T-cell (primary cell): ENCODE data around the gene TAS2R50. TPM values are rescaled to one million over a fixed set of nuclear protein-coding genes. Genes with fewer than 3 reads are reported as not detected.

Experiments
- ATAC-seq, 4 experiments: fragments of 200-7000 bp in 3 of 4; fragments of 150-1000 bp in 1 of 4; cut with Tn5 transposase; replicated peaks in 1 of 4; 1 replicate in 3 of 4; 2 replicates in 1 of 4; pipeline ENCODE4 v1.10.0; 2021; ENCODE audit warnings: moderate library complexity in 3 of 4, mild to moderate bottlenecking in 2 of 4, moderate number of reproducible peaks in 1 of 4
- CTCF ChIA-PET, 2 donors: fragments of 300-600 bp; sonication (Branson Sonifier 250); formaldehyde crosslinking; loops; one replicate each; lab custom pipeline; 2022; ENCODE audit warnings: antibody characterized with exemption in 2 of 2; lab: Charles Lee
- POLR2A ChIA-PET, 2 donors: fragments of 300-600 bp; sonication (Branson Sonifier 250); formaldehyde crosslinking; loops; one replicate each; lab custom pipeline; 2022; ENCODE audit warnings: antibody characterized with exemption in 2 of 2; lab: Charles Lee
- DNase-seq, 35 experiments: peaks; one replicate each; pipeline versions ENCODE4 v3.0.0 to v3.0.0-alpha.2; 2013 to 2023
- H3K27ac ChIP-seq: one replicate; pipeline ENCODE4 v1.5.1; 2013; ENCODE audit warnings: low read length
- H3K27me3 ChIP-seq, 2 experiments: replicated peaks in 1 of 2; 1 replicate in 1 of 2; 2 replicates in 1 of 2; pipeline versions ENCODE4 v1.6.1 to v1.7.0; 2013; ENCODE audit warnings: low read length in 1 of 2, mixed read lengths in 1 of 2; ENCODE audit not compliant: control insufficient read depth in 2 of 2, insufficient read depth in 2 of 2; ENCODE audit errors: extremely low read depth in 1 of 2
- H3K36me3 ChIP-seq, 2 donors: 1 replicate in 1 of 2; 2 replicates in 1 of 2; pipeline versions ENCODE4 v1.6.1 to v1.7.0; 2013; ENCODE audit warnings: low read length in 1 of 2; ENCODE audit not compliant: control insufficient read depth in 2 of 2, insufficient read depth in 1 of 2; ENCODE audit errors: extremely low read depth in 1 of 2
- H3K4me1 ChIP-seq, 2 experiments: 1 replicate in 1 of 2; 2 replicates in 1 of 2; pipeline versions ENCODE4 v1.6.1 to v1.7.0; 2013; ENCODE audit warnings: low read length in 2 of 2, mixed read lengths in 1 of 2; ENCODE audit not compliant: insufficient read depth in 2 of 2, control insufficient read depth in 1 of 2; ENCODE audit errors: extremely low read depth in 1 of 2
- H3K4me3 ChIP-seq, 2 donors: 1 replicate in 1 of 2; 2 replicates in 1 of 2; pipeline versions ENCODE4 v1.5.1 to v1.7.0; 2013; ENCODE audit warnings: mild to moderate bottlenecking in 2 of 2, low read length in 1 of 2, moderate library complexity in 1 of 2; ENCODE audit not compliant: control insufficient read depth in 1 of 2; ENCODE audit errors: extremely low read depth in 1 of 2
- H3K9me3 ChIP-seq: 2 replicates; pipeline ENCODE4 v1.7.0; 2013
- H3K27ac Mint-ChIP-seq, 2 donors: one replicate each; pipeline ENCODE4 v1.8.0; 2020 to 2021; ENCODE audit warnings: mild to moderate bottlenecking in 2 of 2, mixed read lengths in 2 of 2
- H3K27me3 Mint-ChIP-seq, 2 donors: one replicate each; pipeline ENCODE4 v1.8.0; 2021 to 2022; ENCODE audit warnings: mixed read lengths in 2 of 2
- H3K36me3 Mint-ChIP-seq: one replicate; pipeline ENCODE4 v1.8.0; 2021; ENCODE audit warnings: mixed read lengths
- H3K4me1 Mint-ChIP-seq, 3 donors: one replicate each; pipeline ENCODE4 v1.8.0; 2020 to 2022; ENCODE audit warnings: mixed read lengths in 3 of 3, mild to moderate bottlenecking in 1 of 3
- H3K4me3 Mint-ChIP-seq, 3 donors: one replicate each; pipeline ENCODE4 v1.8.0; 2020 to 2022; ENCODE audit warnings: mild to moderate bottlenecking in 3 of 3, mixed read lengths in 3 of 3, moderate library complexity in 3 of 3
- H3K9me3 Mint-ChIP-seq, 3 donors: one replicate each; pipeline ENCODE4 v1.8.0; 2020 to 2022; ENCODE audit warnings: mixed read lengths in 3 of 3
- WGBS: methylation state at CpG from one replicate; pipeline ENCODE4 v1.1.5; 2013; ENCODE audit warnings: missing lambda C conversion rate; ENCODE audit not compliant: insufficient coverage; 5-methylcytosine and 5-hydroxymethylcytosine counted together
- total RNA-seq, 35 experiments: library from RNA in 6 of 35; stranded (reverse) in 6 of 35; fragments of 120-200 nt in 1 of 35; gene quantifications; one replicate each; pipeline versions ENCODE4 v1.2.1 to v1.2.4 and lab custom pipeline; 2013 to 2026

Gene TAS2R50
- total RNA-seq, 5 donors from 2014 or later (not counting 1 experiment from before 2014, with no cell fraction given), result 0.61 to 2.2 (median 1.5) TPM

DNA sequence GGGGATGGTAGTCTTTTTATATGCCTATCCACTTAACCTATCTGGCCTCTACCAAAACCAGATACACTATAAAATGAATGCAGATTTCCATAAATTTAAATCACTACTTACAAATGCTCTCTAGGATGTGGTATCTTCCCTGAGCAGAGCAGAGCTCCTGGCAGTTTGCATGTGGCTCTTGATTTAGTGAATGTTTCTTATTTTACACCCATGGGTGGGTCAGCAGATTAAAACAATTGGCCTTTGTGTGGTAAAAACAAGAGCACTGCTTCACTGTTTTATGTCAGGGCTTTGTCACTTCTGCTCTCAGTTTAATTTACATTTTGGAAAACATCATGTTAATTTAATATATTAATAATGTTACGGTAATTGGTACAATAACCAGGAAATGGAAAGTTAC, 30.2 kb upstream of the TAS2R50 start:
- Mint-ChIP-seq H3K27me3 (no peaks in the 10 kb centered on the region), H3K9me3 (no peaks in the 10 kb centered on the region), H3K4me1 (peaks cover 9 to 10% (median 10%) of the 10 kb centered on the region in 3 donors), H3K4me3 (no peak overlapping the region), H3K36me3 (peaks cover 47% of the 10 kb centered on the region), H3K27ac (no peak overlapping the region)
- CTCF ChIA-PET, result no interaction called here
- H3K4me3 ChIP-seq, result no peak overlapping the region
- no peaks in the 10 kb centered on the region for H3K27me3 ChIP-seq
- no peaks in the 10 kb centered on the region for H3K4me1 ChIP-seq
- POLR2A ChIA-PET, result no interaction called here
- H3K27ac ChIP-seq, result no peak overlapping the region
- H3K36me3 ChIP-seq, result no peaks in the 10 kb centered on the region
- WGBS, result no CpG with 5 or more reads among the region's 1 CpG
- no peaks in the 10 kb centered on the region for H3K9me3 ChIP-seq
- DNase-seq, result no peak
- ATAC-seq, result no peak

DNA sequence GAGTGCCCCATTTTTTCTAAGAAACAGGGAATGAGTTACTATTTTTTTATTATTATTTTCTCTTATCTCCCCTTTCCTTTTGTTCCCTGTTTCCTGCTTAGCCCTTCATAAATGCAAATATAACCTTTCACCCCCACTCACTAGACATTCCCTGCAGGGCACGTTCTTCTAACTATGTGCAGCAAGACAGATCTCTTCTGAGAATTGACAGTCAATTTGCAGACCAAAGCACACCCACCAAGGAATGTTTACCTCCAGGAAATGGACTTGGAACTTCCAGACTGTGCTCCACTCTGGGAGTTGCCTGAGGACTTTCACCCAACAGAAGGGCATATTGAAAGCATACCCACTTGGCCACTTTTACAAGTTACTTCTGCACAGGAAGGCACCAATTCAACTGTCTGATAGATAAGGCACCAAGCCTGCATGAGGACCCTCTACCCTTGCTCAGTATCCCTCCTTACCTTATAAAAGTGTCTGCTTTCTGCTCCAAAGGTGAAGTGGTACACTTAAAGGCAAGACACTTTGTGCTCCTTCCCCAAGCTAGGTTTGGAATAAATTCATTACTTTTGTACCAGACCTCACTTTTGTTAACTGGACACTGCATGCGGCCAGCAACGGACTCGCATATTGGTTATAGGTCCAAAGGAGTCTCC, 29.2 kb upstream of the TAS2R50 start:
- no peak overlapping the region for H3K27ac Mint-ChIP-seq
- peaks cover 42% of the 10 kb centered on the region for H3K36me3 Mint-ChIP-seq
- Histone ChIP-seq H3K36me3 (no peaks in the 10 kb centered on the region), H3K27me3 (no peaks in the 10 kb centered on the region), H3K4me3 (no peak overlapping the region), H3K27ac (no peak overlapping the region), H3K4me1 (no peaks in the 10 kb centered on the region), H3K9me3 (no peaks in the 10 kb centered on the region)
- peaks cover 9 to 10% (median 10%) of the 10 kb centered on the region in 3 donors for H3K4me1 Mint-ChIP-seq
- H3K27me3 Mint-ChIP-seq, result no peaks in the 10 kb centered on the region
- no peaks in the 10 kb centered on the region for H3K9me3 Mint-ChIP-seq
- ATAC-seq, result no peak
- ChIA-PET CTCF (no interaction called here), POLR2A (interaction anchor here in 1 of 2 donors (0.6 kb wide), 1 partner anchor 152 kb away, joined by 3 read pairs; no protein-coding TSS in a partner anchor)
- no peak for DNase-seq
- WGBS, result 89% methylated on average over 1 of the region's 4 CpGs
- H3K4me3 Mint-ChIP-seq, result no peak overlapping the region

DNA sequence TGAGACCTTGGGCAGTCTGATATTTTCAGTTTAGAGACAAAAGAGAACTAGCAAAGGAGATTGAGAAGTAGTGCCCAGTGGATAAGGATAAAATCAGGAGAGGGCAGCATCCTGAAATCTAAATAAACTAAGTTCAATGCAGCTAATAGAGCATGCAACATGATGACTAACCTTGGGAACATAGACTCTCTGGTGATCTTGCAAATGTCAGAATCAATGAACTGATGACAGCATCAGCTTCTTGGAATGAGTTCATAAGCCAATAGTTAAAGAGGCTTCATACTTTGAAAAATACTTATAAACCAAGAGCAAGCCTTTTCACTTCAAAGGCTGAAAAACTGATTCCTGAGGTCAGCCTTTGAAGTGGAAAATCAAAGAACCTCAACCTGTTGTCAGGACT, 27.5 kb upstream of the TAS2R50 start:
- H3K27ac ChIP-seq, result no peak overlapping the region
- H3K4me3 ChIP-seq, result no peak overlapping the region
- H3K9me3 Mint-ChIP-seq, result no peaks in the 10 kb centered on the region
- H3K27me3 ChIP-seq, result no peaks in the 10 kb centered on the region
- ATAC-seq, result no peak
- peaks cover 9 to 10% (median 10%) of the 10 kb centered on the region in 3 donors for H3K4me1 Mint-ChIP-seq
- H3K4me1 ChIP-seq, result no peaks in the 10 kb centered on the region
- no peak for DNase-seq
- POLR2A ChIA-PET, result no interaction called here
- H3K27me3 Mint-ChIP-seq, result no peaks in the 10 kb centered on the region
- H3K36me3 Mint-ChIP-seq, result peaks cover 42% of the 10 kb centered on the region
- H3K9me3 ChIP-seq, result no peaks in the 10 kb centered on the region
- H3K36me3 ChIP-seq, result no peaks in the 10 kb centered on the region
- no peak overlapping the region for H3K27ac Mint-ChIP-seq
- H3K4me3 Mint-ChIP-seq, result no peak overlapping the region
- CTCF ChIA-PET, result no interaction called here

DNA sequence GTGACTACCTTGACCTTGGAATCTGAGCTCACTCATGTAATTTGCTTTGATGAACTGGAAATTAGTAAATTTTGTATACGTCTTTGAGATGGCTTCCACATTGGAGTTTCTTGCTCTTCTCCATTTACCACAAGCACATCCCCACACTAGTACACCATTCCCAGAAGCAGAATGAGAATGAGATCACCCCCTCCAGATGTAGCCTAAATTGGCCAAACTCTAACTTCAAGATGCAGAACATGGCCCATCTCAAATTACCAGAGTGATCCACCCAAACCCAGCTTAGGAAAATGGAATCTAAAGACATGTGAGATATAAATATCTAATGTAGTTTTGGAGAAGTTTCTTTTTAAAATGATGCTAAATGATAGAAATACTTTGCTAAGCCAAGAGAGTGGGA, 20.9 kb upstream of the TAS2R50 start:
- no peak overlapping the region for H3K4me3 ChIP-seq
- Mint-ChIP-seq H3K27me3 (no peaks in the 10 kb centered on the region), H3K4me3 (no peak overlapping the region), H3K27ac (no peak overlapping the region), H3K4me1 (peaks cover 0 to under 1% (median 0%) of the 10 kb centered on the region in 3 donors), H3K36me3 (peaks cover 29% of the 10 kb centered on the region), H3K9me3 (no peaks in the 10 kb centered on the region)
- ChIA-PET CTCF (no interaction called here), POLR2A (no interaction called here)
- H3K9me3 ChIP-seq, result no peaks in the 10 kb centered on the region
- H3K4me1 ChIP-seq, result no peaks in the 10 kb centered on the region
- no peak for ATAC-seq
- DNase-seq, result no peak
- H3K36me3 ChIP-seq, result no peaks in the 10 kb centered on the region
- H3K27ac ChIP-seq, result no peak overlapping the region
- no peaks in the 10 kb centered on the region for H3K27me3 ChIP-seq
- WGBS, result no CpG with 5 or more reads among the region's 1 CpG

DNA sequence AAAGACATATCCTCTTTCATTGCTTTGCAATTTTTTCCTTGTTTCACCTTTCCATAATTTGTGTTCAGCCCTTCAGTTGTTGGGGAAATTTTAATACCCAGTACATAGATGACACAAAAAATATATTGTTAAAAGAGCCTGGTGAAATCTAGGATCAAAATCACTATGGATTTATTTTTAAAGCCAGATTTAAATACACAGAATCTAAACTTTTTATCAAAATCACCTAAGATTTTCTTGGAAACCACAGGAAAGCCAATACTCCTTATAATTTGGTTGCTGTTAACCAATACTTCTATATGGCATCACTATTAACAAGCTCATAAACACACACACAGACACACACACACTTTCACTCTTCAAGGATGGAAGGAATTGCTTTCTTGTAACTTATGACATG, 11.5 kb upstream of the TAS2R50 start, which contains the start of gene TAS2R20:
TSS of gene TAS2R20 (minus strand) at position 101 of the 400 bp plus-strand sequence. CDS start 429 bp downstream, outside the sequence.
- Histone ChIP-seq H3K27me3 (no peaks in the 10 kb centered on the region), H3K4me3 (no peak within 1 kb of the TSS), H3K36me3 (no peaks in the 10 kb centered on the region), H3K4me1 (no peaks in the 10 kb centered on the region), H3K9me3 (no peaks in the 10 kb centered on the region), H3K27ac (no peak within 1 kb of the TSS)
- no peak within 1 kb of the TSS for H3K27ac Mint-ChIP-seq
- ChIA-PET POLR2A (no interaction called here), CTCF (no interaction called here)
- H3K9me3 Mint-ChIP-seq, result peaks cover 0 to 5% (median 0%) of the 10 kb centered on the region in 3 donors
- H3K4me1 Mint-ChIP-seq, result peaks cover 0 to 3% (median 0%) of the 10 kb centered on the region in 3 donors
- peaks cover 35% of the 10 kb centered on the region for H3K36me3 Mint-ChIP-seq
- no peak for ATAC-seq
- DNase-seq, result no peak
- H3K4me3 Mint-ChIP-seq, result no peak within 1 kb of the TSS
- H3K27me3 Mint-ChIP-seq, result no peaks in the 10 kb centered on the region

DNA sequence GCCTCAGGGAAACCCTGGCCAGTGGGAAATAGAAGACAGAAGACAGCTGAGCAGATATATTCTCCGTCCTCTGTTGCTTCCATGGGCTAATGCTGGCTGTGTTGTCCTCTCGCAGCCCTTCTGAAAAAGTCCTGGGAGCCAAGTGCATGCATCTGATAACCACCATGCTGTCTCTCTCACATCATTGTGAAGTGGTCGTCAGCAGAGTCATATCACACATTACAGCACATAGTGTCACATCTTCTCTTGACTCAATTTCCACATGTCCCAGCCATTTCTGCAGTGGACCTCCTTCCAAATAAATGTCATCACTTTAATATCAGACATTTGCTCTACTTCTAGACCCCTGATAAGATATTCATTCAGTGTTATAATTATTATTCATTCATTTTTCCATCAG, 7.6 kb upstream of the TAS2R50 start:
- Mint-ChIP-seq H3K27ac (no peak overlapping the region), H3K27me3 (no peaks in the 10 kb centered on the region), H3K4me3 (no peak overlapping the region), H3K4me1 (peaks cover 0 to 3% (median 0%) of the 10 kb centered on the region in 3 donors), H3K36me3 (peaks cover 45% of the 10 kb centered on the region), H3K9me3 (peaks cover 0 to 11% (median 10%) of the 10 kb centered on the region in 3 donors)
- CTCF ChIA-PET, result no interaction called here
- H3K36me3 ChIP-seq, result peaks cover 0 to 4% of the 10 kb centered on the region in 2 donors
- no peak overlapping the region for H3K27ac ChIP-seq
- POLR2A ChIA-PET, result no interaction called here
- no peak overlapping the region for H3K4me3 ChIP-seq
- ATAC-seq, result no peak
- DNase-seq, result no peak
- no peaks in the 10 kb centered on the region for H3K4me1 ChIP-seq
- no peaks in the 10 kb centered on the region for H3K27me3 ChIP-seq
- 87% methylated on average over 3 of the region's 3 CpGs for WGBS
- H3K9me3 ChIP-seq, result peaks cover 2% of the 10 kb centered on the region
